Measurements from ENCODE around the gene CAPN7. TPM values are rescaled to one million over a fixed set of nuclear protein-coding genes. Genes with fewer than 3 reads are reported as not detected.

Gene CAPN7
- total and polyA plus RNA-seq, 2 donors (not counting 1 experiment from before 2014, with no cell fraction given), result 25.9 to 38.0 TPM

DNA sequence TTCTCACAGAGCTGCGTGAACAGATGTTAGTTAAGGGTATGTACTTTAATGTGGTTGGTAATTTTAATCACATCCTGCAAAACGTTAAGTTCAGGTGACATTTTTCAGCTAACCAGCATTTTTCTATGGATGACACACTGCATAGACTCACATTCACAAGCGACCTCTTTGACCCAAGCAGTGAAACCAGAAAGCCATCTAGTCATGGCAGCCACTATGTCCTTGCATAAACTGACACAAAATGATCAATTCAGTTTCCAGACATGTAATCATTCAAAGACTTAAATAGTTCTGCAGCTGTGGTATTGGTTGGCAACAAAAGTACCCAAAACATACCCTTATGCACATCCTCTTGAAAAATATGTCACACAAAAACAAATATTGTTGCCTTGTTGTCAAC, 7.4 kb upstream of the CAPN7 start:
- H3K79me2 ChIP-seq (ENCODE audit: control insufficient read depth, insufficient read depth, low read length), result no peaks in the 10 kb centered on the region
- TF ChIP-seq, protein P1, sequence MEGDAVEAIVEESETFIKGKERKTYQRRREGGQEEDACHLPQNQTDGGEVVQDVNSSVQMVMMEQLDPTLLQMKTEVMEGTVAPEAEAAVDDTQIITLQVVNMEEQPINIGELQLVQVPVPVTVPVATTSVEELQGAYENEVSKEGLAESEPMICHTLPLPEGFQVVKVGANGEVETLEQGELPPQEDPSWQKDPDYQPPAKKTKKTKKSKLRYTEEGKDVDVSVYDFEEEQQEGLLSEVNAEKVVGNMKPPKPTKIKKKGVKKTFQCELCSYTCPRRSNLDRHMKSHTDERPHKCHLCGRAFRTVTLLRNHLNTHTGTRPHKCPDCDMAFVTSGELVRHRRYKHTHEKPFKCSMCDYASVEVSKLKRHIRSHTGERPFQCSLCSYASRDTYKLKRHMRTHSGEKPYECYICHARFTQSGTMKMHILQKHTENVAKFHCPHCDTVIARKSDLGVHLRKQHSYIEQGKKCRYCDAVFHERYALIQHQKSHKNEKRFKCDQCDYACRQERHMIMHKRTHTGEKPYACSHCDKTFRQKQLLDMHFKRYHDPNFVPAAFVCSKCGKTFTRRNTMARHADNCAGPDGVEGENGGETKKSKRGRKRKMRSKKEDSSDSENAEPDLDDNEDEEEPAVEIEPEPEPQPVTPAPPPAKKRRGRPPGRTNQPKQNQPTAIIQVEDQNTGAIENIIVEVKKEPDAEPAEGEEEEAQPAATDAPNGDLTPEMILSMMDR (conservative IDR thresholded peaks at IDR 0.05 in 1 of 2, IDR thresholded peaks at IDR 0.05 in 1 of 2; ENCODE audit: low read depth in 1 of 2, low read length in 2 of 2), result no peak
- TF ChIP-seq EZH2 (IDR thresholded peaks at IDR 0.05; ENCODE audit: low read length, missing control alignments), result no peak
- H3K4me1 ChIP-seq (ENCODE audit: control insufficient read depth, extremely low read depth, insufficient read depth, low read length), result peaks cover 2% of the 10 kb centered on the region
- H3K27me3 ChIP-seq (ENCODE audit: control insufficient read depth, insufficient read depth, low read length), result no peaks in the 10 kb centered on the region
- DNase-seq (ENCODE audit: low read depth in 2 of 2), result no peak
- H3K9ac ChIP-seq (ENCODE audit: insufficient read depth, low read length), result no peak overlapping the region
- no peak overlapping the region for H3K4me3 ChIP-seq (replicated peaks in 1 of 4; ENCODE audit: control extremely low read depth in 1 of 4, insufficient read depth in 1 of 4, low read depth in 3 of 4, low read length in 4 of 4)
- no peak overlapping the region for H3K27ac ChIP-seq (ENCODE audit: insufficient read depth, low read length)
- H3K36me3 ChIP-seq (ENCODE audit: control insufficient read depth, insufficient read depth, low read length), result no peaks in the 10 kb centered on the region
- no peak overlapping the region for H2AFZ ChIP-seq (ENCODE audit: low read length)
- H3K4me2 ChIP-seq (ENCODE audit: extremely low read depth, insufficient read depth, low read length), result no peak overlapping the region
- H4K20me1 ChIP-seq (ENCODE audit: control insufficient read depth, extremely low read depth, insufficient read depth, low read length), result no peaks in the 10 kb centered on the region
- H3K9me3 ChIP-seq (ENCODE audit: control insufficient read depth, insufficient read depth, low read depth, low read length), result no peaks in the 10 kb centered on the region

DNA sequence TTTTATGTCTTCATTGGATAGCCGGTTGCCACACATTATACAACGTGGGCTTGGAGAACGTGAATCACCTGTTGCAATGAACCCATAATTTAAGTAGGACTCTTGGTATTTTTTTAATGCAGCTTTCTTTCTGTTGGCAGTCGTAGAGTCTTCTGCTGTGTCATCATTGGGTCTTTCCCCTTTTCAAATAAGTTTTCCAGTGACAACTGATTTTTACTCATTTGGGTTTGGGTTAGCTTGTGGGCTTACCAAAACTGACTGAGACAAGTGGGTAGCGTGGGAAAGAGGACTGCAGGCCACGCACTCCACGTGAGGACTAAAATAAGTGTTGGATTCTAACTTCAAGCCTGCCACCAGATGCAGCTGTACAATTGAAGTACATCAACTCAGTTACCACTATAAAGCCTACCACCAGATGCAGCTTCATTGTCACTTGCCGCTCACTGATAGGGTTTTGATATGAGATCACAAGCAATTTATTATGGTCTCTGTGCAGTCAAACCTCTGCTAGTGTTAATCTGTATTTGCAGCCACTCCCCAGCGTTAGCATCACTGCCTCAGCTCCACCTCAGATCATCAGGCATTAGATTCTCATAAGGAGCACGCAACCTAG, 6.4 kb upstream of the CAPN7 start:
- Histone ChIP-seq H3K27ac (ENCODE audit: insufficient read depth, low read length) (no peak overlapping the region), H3K4me3 (replicated peaks in 1 of 4; ENCODE audit: control extremely low read depth in 1 of 4, insufficient read depth in 1 of 4, low read depth in 3 of 4, low read length in 4 of 4) (no peak overlapping the region), H3K27me3 (ENCODE audit: control insufficient read depth, insufficient read depth, low read length) (no peaks in the 10 kb centered on the region), H3K79me2 (ENCODE audit: control insufficient read depth, insufficient read depth, low read length) (no peaks in the 10 kb centered on the region), H3K4me2 (ENCODE audit: extremely low read depth, insufficient read depth, low read length) (no peak overlapping the region), H3K9me3 (ENCODE audit: control insufficient read depth, insufficient read depth, low read depth, low read length) (no peaks in the 10 kb centered on the region), H3K4me1 (ENCODE audit: control insufficient read depth, extremely low read depth, insufficient read depth, low read length) (peaks cover 2% of the 10 kb centered on the region), H3K36me3 (ENCODE audit: control insufficient read depth, insufficient read depth, low read length) (no peaks in the 10 kb centered on the region), H3K9ac (ENCODE audit: insufficient read depth, low read length) (no peak overlapping the region), H4K20me1 (ENCODE audit: control insufficient read depth, extremely low read depth, insufficient read depth, low read length) (no peaks in the 10 kb centered on the region), H2AFZ (ENCODE audit: low read length) (no peak overlapping the region)
- TF ChIP-seq, protein P1 (conservative IDR thresholded peaks at IDR 0.05 in 1 of 2, IDR thresholded peaks at IDR 0.05 in 1 of 2; ENCODE audit: low read depth in 1 of 2, low read length in 2 of 2), result no peak
- TF ChIP-seq EZH2 (IDR thresholded peaks at IDR 0.05; ENCODE audit: low read length, missing control alignments), result no peak
- no peak for DNase-seq (ENCODE audit: low read depth in 2 of 2)

DNA sequence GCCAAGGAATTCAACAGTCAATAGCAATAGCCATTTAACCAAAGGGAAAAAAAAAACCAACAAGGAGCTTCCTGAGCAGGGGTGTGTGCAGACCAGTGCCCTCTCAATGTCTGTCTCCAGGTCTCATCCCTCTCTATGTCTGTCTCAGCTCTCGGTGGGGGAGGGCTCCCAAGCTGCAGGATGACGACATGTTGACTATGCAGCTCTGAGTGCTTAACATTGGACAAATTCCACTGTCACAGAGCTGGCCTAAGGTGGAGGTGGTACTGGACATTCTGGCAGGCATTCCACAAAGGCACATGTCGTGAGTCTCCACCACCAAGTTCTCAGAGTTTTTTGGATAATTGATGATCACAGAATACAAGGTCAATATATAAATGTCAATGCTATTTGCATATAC, 2.0 kb upstream of the CAPN7 start:
- TF ChIP-seq EZH2 (IDR thresholded peaks at IDR 0.05; ENCODE audit: low read length, missing control alignments), result no peak
- TF ChIP-seq, protein P1 (conservative IDR thresholded peaks at IDR 0.05 in 1 of 2, IDR thresholded peaks at IDR 0.05 in 1 of 2; ENCODE audit: low read depth in 1 of 2, low read length in 2 of 2), result no peak
- H4K20me1 ChIP-seq (ENCODE audit: control insufficient read depth, extremely low read depth, insufficient read depth, low read length), result peaks cover 2% of the 10 kb centered on the region
- no peaks in the 10 kb centered on the region for H3K27me3 ChIP-seq (ENCODE audit: control insufficient read depth, insufficient read depth, low read length)
- H3K36me3 ChIP-seq (ENCODE audit: control insufficient read depth, insufficient read depth, low read length), result no peaks in the 10 kb centered on the region
- peak in 1 of 2 donors; percentile 37 for DNase-seq (ENCODE audit: low read depth in 2 of 2)
- H3K79me2 ChIP-seq (ENCODE audit: control insufficient read depth, insufficient read depth, low read length), result peaks cover 27% of the 10 kb centered on the region
- H3K4me3 ChIP-seq (replicated peaks in 1 of 4; ENCODE audit: control extremely low read depth in 1 of 4, insufficient read depth in 1 of 4, low read depth in 3 of 4, low read length in 4 of 4), result no peak overlapping the region
- H3K9ac ChIP-seq (ENCODE audit: insufficient read depth, low read length), result no peak overlapping the region
- H3K27ac ChIP-seq (ENCODE audit: insufficient read depth, low read length), result no peak overlapping the region
- no peaks in the 10 kb centered on the region for H3K9me3 ChIP-seq (ENCODE audit: control insufficient read depth, insufficient read depth, low read depth, low read length)
- H3K4me2 ChIP-seq (ENCODE audit: extremely low read depth, insufficient read depth, low read length), result no peak overlapping the region
- H3K4me1 ChIP-seq (ENCODE audit: control insufficient read depth, extremely low read depth, insufficient read depth, low read length), result peaks cover 3% of the 10 kb centered on the region
- peak overlapping the region; percentile 53 for H2AFZ ChIP-seq (ENCODE audit: low read length)

All from fibroblast of lung (primary cell).